ENCODE results near the gene PLCE1. TPM values are rescaled to one million over a fixed set of nuclear protein-coding genes. Genes with fewer than 3 reads are reported as not detected.

The PLCE1 gene
- total RNA-seq, 2 donors from 2014 or later = 0.06 TPM; not detected in 1

DNA sequence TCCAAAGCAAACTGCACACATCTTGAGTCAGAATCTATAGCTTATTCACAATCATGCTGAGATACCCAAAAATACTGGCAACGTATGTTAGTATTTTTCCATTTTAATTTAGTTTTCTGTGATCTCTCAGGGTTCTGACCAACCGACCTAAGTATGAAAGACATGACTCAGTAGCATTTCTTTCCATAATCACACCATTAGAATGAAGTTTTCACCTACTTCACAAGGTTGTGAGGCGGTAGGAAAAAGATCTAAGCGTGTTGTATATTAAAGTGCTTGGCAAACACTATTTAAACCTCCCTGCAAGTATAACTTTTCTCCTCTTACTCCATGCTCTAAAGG is 49.1 kb downstream of the PLCE1 start:
- Mint-ChIP-seq H3K27ac (no peak overlapping the region), H3K4me3 (no peak overlapping the region), H3K4me1 (ENCODE audit: low read depth in 2 of 2) (no peaks in the 10 kb centered on the region), H3K27me3 (peaks cover 0 to 3% of the 10 kb centered on the region in 2 donors), H3K36me3 (no peaks in the 10 kb centered on the region), H3K9me3 (no peaks in the 10 kb centered on the region)
- ATAC-seq = no peak
- DNase-seq (ENCODE audit: low spot score) = no peak

Other genes starting within 250 kb of the PLCE1 start
- not detected for gene LGI1, start 236.0 kb upstream of the PLCE1 start, total RNA-seq
- 1 to 10 TPM; 2.0 to 3.8 TPM for gene SLC35G1, start 100.0 kb upstream of the PLCE1 start, total RNA-seq